Trophoblast cell (in vitro differentiated cells and primary cell): ENCODE measurements around the gene ADD2.

Experiments used
- DNase-seq, 2 donors: peaks; one replicate each; pipeline ENCODE4 v3.0.0-alpha.2; 2016
- H2AFZ ChIP-seq: 2 replicates; pipeline ENCODE4 v1.6.1; 2013; ENCODE audit warnings: low read length, moderate library complexity, mild to moderate bottlenecking; ENCODE audit not compliant: insufficient read depth, poor library complexity
- H2AK5ac ChIP-seq: 2 replicates; pipeline ENCODE4 v1.6.1; 2013; ENCODE audit warnings: mild to moderate bottlenecking, low read length
- H2BK120ac ChIP-seq: 2 replicates; pipeline ENCODE4 v1.6.1; 2013; ENCODE audit warnings: low read length, mild to moderate bottlenecking, moderate library complexity; ENCODE audit not compliant: insufficient read depth, poor library complexity
- H2BK12ac ChIP-seq: 2 replicates; pipeline ENCODE4 v1.6.1; 2013; ENCODE audit warnings: mild to moderate bottlenecking, low read length, moderate library complexity
- H2BK5ac ChIP-seq: 2 replicates; pipeline ENCODE4 v1.6.1; 2013; ENCODE audit warnings: low read length, low read depth, moderate library complexity, mild to moderate bottlenecking; ENCODE audit not compliant: poor library complexity
- H3K14ac ChIP-seq: 2 replicates; pipeline ENCODE4 v1.6.1; 2013; ENCODE audit warnings: mild to moderate bottlenecking, low read length
- H3K18ac ChIP-seq: 2 replicates; pipeline ENCODE4 v1.6.1; 2013; ENCODE audit warnings: mild to moderate bottlenecking, low read length
- H3K23ac ChIP-seq: 2 replicates; pipeline ENCODE4 v1.6.1; 2013; ENCODE audit warnings: low read length
- H3K27ac ChIP-seq: 2 replicates; pipeline ENCODE4 v1.5.1; 2013; ENCODE audit warnings: low read depth, mild to moderate bottlenecking, inconsistent platforms, low read length, moderate library complexity
- H3K27me3 ChIP-seq: 2 replicates; pipeline ENCODE4 v1.6.1; 2013; ENCODE audit warnings: inconsistent platforms, mild to moderate bottlenecking, low read length, moderate library complexity; ENCODE audit not compliant: insufficient read depth
- H3K36me3 ChIP-seq, 2 experiments: 1 replicate in 1 of 2; 2 replicates in 1 of 2; pipeline ENCODE4 v1.6.1; 2013; ENCODE audit warnings: low read length in 2 of 2, mild to moderate bottlenecking in 2 of 2, moderate library complexity in 1 of 2; ENCODE audit not compliant: insufficient read depth in 2 of 2, control insufficient read depth in 1 of 2
- H3K4ac ChIP-seq: 2 replicates; pipeline ENCODE4 v1.6.1; 2013; ENCODE audit warnings: low read depth, mild to moderate bottlenecking, low read length, moderate library complexity
- H3K4me1 ChIP-seq, 2 experiments: 1 replicate in 1 of 2; 2 replicates in 1 of 2; pipeline ENCODE4 v1.6.1; 2013; ENCODE audit warnings: low read length in 2 of 2, mild to moderate bottlenecking in 2 of 2, moderate library complexity in 1 of 2; ENCODE audit not compliant: insufficient read depth in 2 of 2, control insufficient read depth in 1 of 2
- H3K4me2 ChIP-seq: 2 replicates; pipeline ENCODE4 v1.6.1; 2013; ENCODE audit warnings: inconsistent platforms, mild to moderate bottlenecking, low read length, moderate library complexity
- H3K4me3 ChIP-seq: 2 replicates; pipeline ENCODE4 v1.5.1; 2013; ENCODE audit warnings: mild to moderate bottlenecking, low read depth, low read length, inconsistent platforms
- H3K79me1 ChIP-seq: one replicate; pipeline ENCODE4 v1.6.1; 2013; ENCODE audit warnings: low read length
- H3K79me2 ChIP-seq: 2 replicates; pipeline ENCODE4 v1.6.1; 2013; ENCODE audit warnings: low read length, mild to moderate bottlenecking; ENCODE audit not compliant: control insufficient read depth, insufficient read depth, poor library complexity
- H3K9ac ChIP-seq: 2 replicates; pipeline ENCODE4 v1.6.1; 2013; ENCODE audit warnings: mild to moderate bottlenecking, low read length
- H3K9me3 ChIP-seq: 2 replicates; pipeline ENCODE4 v1.6.1; 2013; ENCODE audit warnings: low read depth, mild to moderate bottlenecking, control low read depth, inconsistent platforms, low read length; ENCODE audit not compliant: insufficient read depth
- H4K12ac ChIP-seq: 2 replicates; pipeline ENCODE4 v1.6.1; 2013; ENCODE audit warnings: low read depth, mild to moderate bottlenecking, low read length, moderate library complexity
- H4K8ac ChIP-seq: 2 replicates; pipeline ENCODE4 v1.6.1; 2013; ENCODE audit warnings: low read depth, mild to moderate bottlenecking, low read length, moderate library complexity
- H4K91ac ChIP-seq: one replicate; pipeline ENCODE4 v1.6.1; 2013; ENCODE audit warnings: low read depth, mild to moderate bottlenecking, low read length, moderate library complexity
- whole genome bisulfite sequencing: extraction: QIAGEN DNeasy Blood & Tissue Kit; methylation state at CpG from one replicate; pipeline ENCODE4 v1.1.7; 2013; ENCODE audit warnings: missing lambda C conversion rate; ENCODE audit not compliant: insufficient read length, insufficient coverage; ENCODE audit errors: extremely low coverage; 5-methylcytosine and 5-hydroxymethylcytosine counted together

ADD2 gene

DNA sequence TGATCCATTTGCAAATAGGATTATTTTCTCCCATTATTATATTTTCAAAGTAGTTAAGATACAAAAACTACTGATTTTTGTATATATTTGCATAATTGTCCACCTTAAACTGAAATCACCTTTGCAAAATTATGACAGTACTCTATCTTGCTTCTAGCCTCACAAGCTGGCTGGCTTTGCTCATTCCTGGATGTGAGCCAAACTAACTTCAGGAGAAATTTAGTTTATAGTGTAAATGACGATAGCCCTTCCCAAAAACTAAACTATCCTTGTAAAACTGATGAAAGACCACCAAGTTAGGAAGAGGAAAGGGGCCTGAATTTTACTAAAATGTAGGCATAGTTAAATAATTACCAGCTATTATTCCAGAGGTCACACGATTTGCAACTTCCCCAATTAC lies 87.3 kb downstream of the ADD2 start:
- Histone ChIP-seq H3K14ac (no peak overlapping the region), H3K79me1 (no peaks in the 10 kb centered on the region), H2BK120ac (no peak overlapping the region), H3K23ac (no peak overlapping the region), H2AK5ac (no peak overlapping the region), H3K4me2 (no peak overlapping the region), H3K4me3 (no peak overlapping the region), H3K9me3 (no peaks in the 10 kb centered on the region), H4K91ac (no peak overlapping the region), H3K27me3 (no peaks in the 10 kb centered on the region), H3K18ac (no peak overlapping the region), H2BK5ac (no peak overlapping the region), H3K27ac (no peak overlapping the region), H3K4ac (no peak overlapping the region), H3K36me3 (no peaks in the 10 kb centered on the region), H2AFZ (no peak overlapping the region), H3K4me1 (no peaks in the 10 kb centered on the region), H2BK12ac (no peak overlapping the region), H3K9ac (no peak overlapping the region), H4K8ac (no peak overlapping the region), H3K79me2 (no peaks in the 10 kb centered on the region), H4K12ac (no peak overlapping the region)
- DNase-seq: no peak
- WGBS: no CpG with 5 or more reads among the region's 2 CpGs

GRCh38 chr2:70679259-70679658 lies 88.7 kb downstream of the ADD2 start:
- Histone ChIP-seq H2BK5ac (no peak overlapping the region), H3K18ac (no peak overlapping the region), H3K9ac (no peak overlapping the region), H4K8ac (no peak overlapping the region), H3K23ac (no peak overlapping the region), H3K27me3 (no peaks in the 10 kb centered on the region), H3K4me2 (no peak overlapping the region), H3K14ac (no peak overlapping the region), H2AK5ac (no peak overlapping the region), H2BK12ac (no peak overlapping the region), H2BK120ac (no peak overlapping the region), H4K12ac (no peak overlapping the region), H3K4me3 (no peak overlapping the region), H3K79me2 (no peaks in the 10 kb centered on the region), H4K91ac (no peak overlapping the region), H3K9me3 (no peaks in the 10 kb centered on the region), H3K79me1 (no peaks in the 10 kb centered on the region), H3K36me3 (no peaks in the 10 kb centered on the region), H3K4ac (no peak overlapping the region), H2AFZ (no peak overlapping the region), H3K27ac (no peak overlapping the region), H3K4me1 (no peaks in the 10 kb centered on the region)
- DNase-seq: no peak
- no CpG with 5 or more reads among the region's 1 CpG for WGBS

- Histone ChIP-seq H3K4me1 (no peaks in the 10 kb centered on the region), H3K4me2 (no peak overlapping the region), H2AK5ac (no peak overlapping the region), H4K12ac (no peak overlapping the region), H3K27ac (no peak overlapping the region), H3K4ac (no peak overlapping the region), H3K9me3 (no peaks in the 10 kb centered on the region), H2AFZ (no peak overlapping the region), H3K23ac (no peak overlapping the region), H2BK12ac (no peak overlapping the region), H4K8ac (no peak overlapping the region), H2BK120ac (no peak overlapping the region), H4K91ac (no peak overlapping the region), H3K18ac (no peak overlapping the region), H3K4me3 (no peak overlapping the region), H3K9ac (no peak overlapping the region), H3K27me3 (no peaks in the 10 kb centered on the region), H3K36me3 (no peaks in the 10 kb centered on the region), H3K14ac (no peak overlapping the region), H3K79me2 (no peaks in the 10 kb centered on the region), H3K79me1 (no peaks in the 10 kb centered on the region), H2BK5ac (no peak overlapping the region)
- DNase-seq: no peak
- WGBS: no CpG with 5 or more reads among the region's 17 CpGs
Measured at GRCh38 chr2:70678576-70679143, 89.3 kb downstream of the ADD2 start.

- no peak overlapping the region for H2BK5ac ChIP-seq
- H4K91ac ChIP-seq: no peak overlapping the region
- no peak overlapping the region for H3K27ac ChIP-seq
- no peaks in the 10 kb centered on the region for H3K79me1 ChIP-seq
- no peak overlapping the region for H2AK5ac ChIP-seq
- no peak overlapping the region for H3K4ac ChIP-seq
- no peak overlapping the region for H2BK120ac ChIP-seq
- H3K4me2 ChIP-seq: no peak overlapping the region
- H3K18ac ChIP-seq: no peak overlapping the region
- no peak overlapping the region for H3K9ac ChIP-seq
- H3K9me3 ChIP-seq: no peaks in the 10 kb centered on the region
- no peak overlapping the region for H3K14ac ChIP-seq
- no peak overlapping the region for H3K4me3 ChIP-seq
- H3K79me2 ChIP-seq: no peaks in the 10 kb centered on the region
- H4K8ac ChIP-seq: no peak overlapping the region
- no peaks in the 10 kb centered on the region for H3K27me3 ChIP-seq
- H3K4me1 ChIP-seq: no peaks in the 10 kb centered on the region
- H2AFZ ChIP-seq: no peak overlapping the region
- no peaks in the 10 kb centered on the region for H3K36me3 ChIP-seq
- no peak overlapping the region for H2BK12ac ChIP-seq
- H3K23ac ChIP-seq: no peak overlapping the region
- H4K12ac ChIP-seq: no peak overlapping the region
- no CpG with 5 or more reads among the region's 20 CpGs for WGBS
- no peak for DNase-seq
Measured at GRCh38 chr2:70676301-70677035, 91.5 kb downstream of the ADD2 start.
